Measurements from ENCODE around the gene SYT6.

DNA sequence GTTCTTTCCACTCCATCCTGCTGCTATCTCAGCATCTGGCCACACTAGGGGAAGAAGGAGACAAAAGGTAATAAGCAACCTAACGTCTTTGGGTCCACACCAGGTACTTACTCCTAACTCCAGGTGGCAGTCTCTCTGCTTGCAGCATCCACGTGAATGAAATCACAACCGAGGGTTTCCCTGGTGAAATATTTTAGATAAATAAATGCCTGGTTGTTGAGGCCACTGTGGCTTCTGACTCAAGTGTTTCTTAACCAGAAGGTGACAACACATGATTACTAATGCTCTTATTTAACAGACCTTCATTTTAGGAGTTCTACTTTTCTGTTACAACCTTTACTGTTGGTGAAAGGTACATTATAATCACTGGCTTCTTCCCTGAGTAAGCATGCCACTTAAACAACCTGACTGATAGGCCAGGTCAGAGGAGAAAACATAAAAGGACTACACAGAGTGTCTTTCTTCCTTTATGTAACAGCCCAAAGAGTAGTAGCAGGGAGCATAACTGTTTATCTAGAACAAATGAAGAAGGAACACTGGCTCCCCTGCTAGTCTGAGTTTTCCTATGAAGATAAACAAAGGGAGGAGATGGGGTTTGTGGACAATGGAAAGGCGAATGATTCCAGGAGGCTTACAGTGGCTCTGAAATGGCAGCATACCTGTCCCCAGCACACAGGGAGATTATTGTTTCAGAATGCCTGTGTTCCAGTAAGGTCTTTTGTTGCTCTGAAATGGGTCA lies 59.9 kb downstream of the SYT6 start:
- no peak for TF ChIP-seq POLR2A (IDR thresholded peaks at IDR 0.05)
- TF ChIP-seq, protein P1, sequence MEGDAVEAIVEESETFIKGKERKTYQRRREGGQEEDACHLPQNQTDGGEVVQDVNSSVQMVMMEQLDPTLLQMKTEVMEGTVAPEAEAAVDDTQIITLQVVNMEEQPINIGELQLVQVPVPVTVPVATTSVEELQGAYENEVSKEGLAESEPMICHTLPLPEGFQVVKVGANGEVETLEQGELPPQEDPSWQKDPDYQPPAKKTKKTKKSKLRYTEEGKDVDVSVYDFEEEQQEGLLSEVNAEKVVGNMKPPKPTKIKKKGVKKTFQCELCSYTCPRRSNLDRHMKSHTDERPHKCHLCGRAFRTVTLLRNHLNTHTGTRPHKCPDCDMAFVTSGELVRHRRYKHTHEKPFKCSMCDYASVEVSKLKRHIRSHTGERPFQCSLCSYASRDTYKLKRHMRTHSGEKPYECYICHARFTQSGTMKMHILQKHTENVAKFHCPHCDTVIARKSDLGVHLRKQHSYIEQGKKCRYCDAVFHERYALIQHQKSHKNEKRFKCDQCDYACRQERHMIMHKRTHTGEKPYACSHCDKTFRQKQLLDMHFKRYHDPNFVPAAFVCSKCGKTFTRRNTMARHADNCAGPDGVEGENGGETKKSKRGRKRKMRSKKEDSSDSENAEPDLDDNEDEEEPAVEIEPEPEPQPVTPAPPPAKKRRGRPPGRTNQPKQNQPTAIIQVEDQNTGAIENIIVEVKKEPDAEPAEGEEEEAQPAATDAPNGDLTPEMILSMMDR (IDR thresholded peaks at IDR 0.05), result no peak

Measured in thyroid gland (tissue), 4 donors.